ENCODE measurements around the gene NDUFB11.

NDUFB11 gene

DNA sequence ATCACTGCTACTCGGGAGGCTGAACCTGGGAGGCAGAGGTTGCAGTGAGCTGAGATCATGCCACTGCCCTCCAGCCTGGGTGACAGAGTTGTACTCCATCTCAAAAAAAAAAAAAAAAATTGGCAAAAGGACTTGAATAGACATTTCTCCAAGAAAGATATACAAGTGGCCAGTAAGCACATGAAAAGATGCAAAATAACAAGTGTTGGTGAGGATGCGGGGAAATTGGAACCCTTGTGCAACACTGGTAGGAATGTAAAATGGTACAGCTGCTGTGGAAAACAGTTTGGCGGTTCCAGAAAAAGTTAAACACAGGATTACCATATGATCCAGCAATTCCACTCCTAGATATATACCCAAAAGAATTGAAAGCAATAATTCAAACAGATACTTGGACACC is 19.9 kb upstream of the NDUFB11 start:
- in situ Hi-C loops (cut with HindIII; ENCODE audit: low sequenced_read_pairs) = no loop called here
- no peak for DNase-seq (ENCODE audit: low read depth, low spot score)
- TF ChIP-seq, protein P1, sequence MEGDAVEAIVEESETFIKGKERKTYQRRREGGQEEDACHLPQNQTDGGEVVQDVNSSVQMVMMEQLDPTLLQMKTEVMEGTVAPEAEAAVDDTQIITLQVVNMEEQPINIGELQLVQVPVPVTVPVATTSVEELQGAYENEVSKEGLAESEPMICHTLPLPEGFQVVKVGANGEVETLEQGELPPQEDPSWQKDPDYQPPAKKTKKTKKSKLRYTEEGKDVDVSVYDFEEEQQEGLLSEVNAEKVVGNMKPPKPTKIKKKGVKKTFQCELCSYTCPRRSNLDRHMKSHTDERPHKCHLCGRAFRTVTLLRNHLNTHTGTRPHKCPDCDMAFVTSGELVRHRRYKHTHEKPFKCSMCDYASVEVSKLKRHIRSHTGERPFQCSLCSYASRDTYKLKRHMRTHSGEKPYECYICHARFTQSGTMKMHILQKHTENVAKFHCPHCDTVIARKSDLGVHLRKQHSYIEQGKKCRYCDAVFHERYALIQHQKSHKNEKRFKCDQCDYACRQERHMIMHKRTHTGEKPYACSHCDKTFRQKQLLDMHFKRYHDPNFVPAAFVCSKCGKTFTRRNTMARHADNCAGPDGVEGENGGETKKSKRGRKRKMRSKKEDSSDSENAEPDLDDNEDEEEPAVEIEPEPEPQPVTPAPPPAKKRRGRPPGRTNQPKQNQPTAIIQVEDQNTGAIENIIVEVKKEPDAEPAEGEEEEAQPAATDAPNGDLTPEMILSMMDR (IDR thresholded peaks at IDR 0.05; ENCODE audit: low read depth, low read length) = no peak
- H3K4me3 ChIP-seq (ENCODE audit: low read depth, low read length) = no peak overlapping the region

DNA sequence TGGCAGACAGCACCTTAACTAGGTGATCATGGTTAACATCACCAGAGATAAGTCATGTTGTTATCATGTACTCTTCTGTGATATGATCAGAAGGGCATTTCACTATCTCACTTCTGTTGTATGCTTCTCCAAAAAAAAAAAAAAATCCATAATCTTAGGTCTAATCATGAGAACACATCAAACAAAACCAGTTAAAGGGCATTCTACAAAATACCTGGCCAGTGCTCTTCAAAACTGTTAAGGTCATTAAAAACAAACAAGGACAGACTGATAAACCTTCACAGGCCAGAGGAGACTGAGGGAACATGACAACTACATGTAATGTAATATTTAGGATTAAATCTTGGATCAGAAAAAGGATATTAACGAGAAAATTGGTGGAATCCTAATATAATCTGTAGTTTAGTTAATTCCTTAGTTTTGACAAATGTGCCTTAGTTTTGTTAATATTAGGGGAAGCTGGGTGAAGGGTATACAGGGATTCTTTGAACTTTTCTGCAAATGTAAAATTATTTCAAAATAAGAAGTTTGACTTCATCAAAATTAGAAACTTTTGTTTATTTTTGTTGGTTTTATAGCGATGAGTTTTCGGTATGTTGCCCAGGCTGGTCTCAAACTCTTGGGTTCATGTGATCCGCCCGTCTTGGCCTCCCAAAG is 18.6 kb upstream of the NDUFB11 start:
- in situ Hi-C loops (cut with HindIII; ENCODE audit: low sequenced_read_pairs) = no loop called here
- DNase-seq (ENCODE audit: low read depth, low spot score) = no peak
- H3K4me3 ChIP-seq (ENCODE audit: low read depth, low read length) = no peak overlapping the region
- TF ChIP-seq, protein P1 (IDR thresholded peaks at IDR 0.05; ENCODE audit: low read depth, low read length) = no peak

DNA sequence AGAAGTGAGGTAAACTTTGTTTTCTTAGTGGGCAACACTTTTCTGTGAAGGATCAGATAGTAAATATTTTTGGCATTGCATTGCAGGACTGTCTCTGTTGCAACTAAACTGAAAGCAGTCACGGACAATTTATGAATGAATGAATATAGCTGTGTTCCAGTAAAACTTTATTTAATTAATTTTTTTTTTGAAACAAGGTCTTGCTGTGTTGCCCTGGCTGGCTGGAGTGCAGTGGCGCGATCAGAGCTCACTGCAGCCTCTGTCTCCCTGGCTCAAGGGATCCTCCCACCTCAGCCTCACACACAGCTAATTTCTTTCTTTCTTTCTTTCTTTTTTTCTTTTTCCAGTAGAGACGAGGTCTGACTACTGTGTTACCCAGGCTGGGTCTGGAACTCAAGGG is 16.3 kb upstream of the NDUFB11 start:
- TF ChIP-seq, protein P1 (IDR thresholded peaks at IDR 0.05; ENCODE audit: low read depth, low read length) = no peak
- in situ Hi-C loops (cut with HindIII; ENCODE audit: low sequenced_read_pairs) = no loop called here
- H3K4me3 ChIP-seq (ENCODE audit: low read depth, low read length) = no peak overlapping the region
- no peak for DNase-seq (ENCODE audit: low read depth, low spot score)

DNA sequence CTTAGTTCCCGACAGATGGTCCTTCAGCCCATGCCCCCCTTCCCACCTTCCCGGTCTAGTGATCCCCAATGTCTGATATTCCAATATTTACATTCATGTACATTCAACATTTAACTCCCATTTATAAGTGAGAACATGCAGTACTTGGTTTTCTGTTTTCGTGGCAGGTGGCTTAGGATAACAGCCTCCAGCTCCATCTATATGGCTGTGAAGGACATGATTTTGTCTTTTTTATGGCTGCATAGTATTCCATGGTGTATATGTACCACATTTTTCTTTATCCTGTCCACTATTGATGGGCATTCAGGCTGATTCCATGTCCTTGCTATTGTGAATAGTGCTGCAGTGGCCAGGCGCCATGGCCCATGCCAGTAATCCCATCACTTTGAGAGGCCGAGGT is 14.3 kb upstream of the NDUFB11 start:
- DNase-seq (ENCODE audit: low read depth, low spot score) = no peak
- no peak overlapping the region for H3K4me3 ChIP-seq (ENCODE audit: low read depth, low read length)
- TF ChIP-seq, protein P1 (IDR thresholded peaks at IDR 0.05; ENCODE audit: low read depth, low read length) = no peak
- in situ Hi-C loops (cut with HindIII; ENCODE audit: low sequenced_read_pairs) = no loop called here

DNA sequence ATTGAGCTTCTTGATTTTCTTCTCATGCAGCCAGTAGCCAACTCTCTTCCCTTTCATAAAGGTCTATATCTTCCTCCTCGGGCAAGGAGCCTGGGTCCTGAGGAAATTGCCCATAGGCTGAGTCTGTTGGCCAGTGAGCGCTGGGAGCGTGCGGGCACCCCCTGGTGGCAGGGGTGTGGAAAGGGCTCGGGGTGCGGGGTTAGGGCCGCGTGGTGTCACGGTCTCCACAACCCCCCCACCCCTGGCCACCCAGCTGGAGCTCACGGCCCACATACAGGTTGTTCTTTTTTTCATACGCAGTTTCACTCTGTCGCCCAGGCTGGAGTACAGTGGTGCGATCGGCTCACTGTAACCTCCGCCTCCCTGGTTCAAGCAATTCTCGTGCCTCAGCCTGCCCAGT is 13.6 kb upstream of the NDUFB11 start:
- no peak overlapping the region for H3K4me3 ChIP-seq (ENCODE audit: low read depth, low read length)
- in situ Hi-C loops (cut with HindIII; ENCODE audit: low sequenced_read_pairs) = no loop called here
- no peak for DNase-seq (ENCODE audit: low read depth, low spot score)
- TF ChIP-seq, protein P1 (IDR thresholded peaks at IDR 0.05; ENCODE audit: low read depth, low read length) = no peak

DNA sequence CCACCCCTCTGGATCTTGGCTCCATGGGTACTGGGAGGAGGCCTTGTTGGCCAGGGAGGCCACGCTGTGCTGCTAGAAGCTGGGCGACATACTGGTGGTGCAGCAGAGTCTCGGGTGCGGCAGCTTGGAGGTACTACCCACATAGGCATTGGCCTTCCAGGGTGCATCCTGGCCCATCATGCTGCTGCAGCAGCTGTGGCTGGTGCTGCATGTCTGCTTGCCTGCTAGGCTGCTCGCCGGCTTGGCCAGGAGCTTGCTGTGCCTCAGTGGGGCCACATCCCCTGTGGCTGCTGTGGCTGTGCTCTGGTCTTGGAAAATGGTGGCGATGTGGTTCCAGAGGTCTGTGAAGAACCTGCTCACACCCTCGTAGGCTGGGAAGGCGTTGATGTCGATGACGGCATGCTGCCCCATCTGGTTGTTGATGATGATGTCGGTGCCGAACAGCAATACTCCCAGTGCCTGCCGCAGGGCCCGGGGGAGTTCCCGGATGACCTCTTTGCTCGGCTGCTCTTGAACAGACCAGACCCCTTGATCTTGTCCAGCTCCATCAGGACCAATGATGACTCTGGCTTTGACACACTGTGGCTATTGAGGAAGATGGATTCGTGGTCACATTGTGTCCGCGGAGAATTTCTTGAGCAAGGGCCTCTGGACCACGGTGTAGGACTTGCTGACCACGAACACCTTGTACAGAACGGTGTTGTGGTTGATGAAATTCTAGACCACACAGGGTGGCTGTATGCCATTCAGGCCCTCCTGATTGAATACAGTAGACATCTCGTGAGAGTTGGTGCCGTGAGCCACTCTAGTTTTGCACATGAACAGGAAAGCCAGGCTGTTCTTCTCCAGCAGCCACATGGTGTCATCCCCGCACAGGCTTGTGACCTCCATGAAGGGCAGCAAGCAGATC is 12.4 kb upstream of the NDUFB11 start:
- H3K4me3 ChIP-seq (ENCODE audit: low read depth, low read length) = no peak overlapping the region
- DNase-seq (ENCODE audit: low read depth, low spot score) = no peak
- TF ChIP-seq, protein P1 (IDR thresholded peaks at IDR 0.05; ENCODE audit: low read depth, low read length) = no peak
- in situ Hi-C loops (cut with HindIII; ENCODE audit: low sequenced_read_pairs) = no loop called here
